Erythroblast (primary cell): ENCODE data around the gene CXXC5.

ENCODE experiments used
- GATA1 ChIP-seq: IDR thresholded peaks from 2 replicates; pipeline ENCODE4 v1.6.1; 2011; ENCODE audit warnings: low read depth, mild to moderate bottlenecking, control low read depth, low read length, moderate library complexity
- POLR2A ChIP-seq: IDR thresholded peaks from 2 replicates; pipeline ENCODE4 v1.6.1; 2011; ENCODE audit warnings: mild to moderate bottlenecking, low read length

GRCh38 chr5:139692679-139693308, 44.6 kb downstream of the CXXC5 start:
- TF ChIP-seq POLR2A: no peak
- TF ChIP-seq GATA1: no peak
